Activated CD4-positive, alpha-beta T cell treated with anti-CD3 and anti-CD28 coated beads for 36 hours (primary cell): ENCODE data around the gene C1QTNF5. TPM values are rescaled to one million over a fixed set of nuclear protein-coding genes. Genes with fewer than 3 reads are reported as not detected.

ENCODE experiments used
- ATAC-seq: fragments of 200-7000 bp; cut with Tn5 transposase; one replicate; pipeline ENCODE4 v1.10.0; 2021; ENCODE audit warnings: mild to moderate bottlenecking, moderate library complexity
- CTCF ChIA-PET: fragments of 350-600 bp; sonication (Branson Sonifier 250); formaldehyde crosslinking; loops from one replicate; lab custom pipeline; 2021; ENCODE audit warnings: antibody characterized with exemption; lab: Charles Lee
- POLR2A ChIA-PET: fragments of 350-600 bp; sonication (Branson Sonifier 250); formaldehyde crosslinking; loops from one replicate; lab custom pipeline; 2021; ENCODE audit warnings: antibody characterized with exemption, inconsistent platforms; lab: Charles Lee
- DNase-seq: peaks from one replicate; pipeline ENCODE4 v3.0.0-alpha.2; 2020
- H3K27ac Mint-ChIP-seq: one replicate; pipeline ENCODE4 v1.8.0; 2021; ENCODE audit warnings: mixed read lengths
- H3K27me3 Mint-ChIP-seq: one replicate; pipeline ENCODE4 v1.8.0; 2021; ENCODE audit warnings: mixed read lengths
- H3K36me3 Mint-ChIP-seq: one replicate; pipeline ENCODE4 v1.8.0; 2021; ENCODE audit warnings: low read depth, mixed read lengths
- H3K4me1 Mint-ChIP-seq: one replicate; pipeline ENCODE4 v1.8.0; 2021; ENCODE audit warnings: mixed read lengths
- H3K4me3 Mint-ChIP-seq: one replicate; pipeline ENCODE4 v1.8.0; 2021; ENCODE audit warnings: mild to moderate bottlenecking, moderate library complexity, mixed read lengths
- H3K9me3 Mint-ChIP-seq: one replicate; pipeline ENCODE4 v1.8.0; 2021; ENCODE audit warnings: low read depth, mixed read lengths
- intact Hi-C, 2 experiments: fragments of 100-400 bp; cut with DNase I in 1 of 2; cut with micrococcal nuclease in 1 of 2; formaldehyde crosslinking; loops; one replicate each; pipeline versions ENCODE4 v1.14.2 to v1.15.1; 2022 to 2024; cut with DNase I, micrococcal nuclease
- total RNA-seq, 2 experiments: library from RNA; stranded (reverse); gene quantifications; one replicate each; pipeline ENCODE4 v1.2.3, GENCODE V29; 2021

C1QTNF5 gene
- total RNA-seq, 2 experiments from 2014 or later = not detected

- peak; percentile 49 for ATAC-seq
- Mint-ChIP-seq H3K27me3 (peaks cover 38% of the 10 kb centered on the region), H3K36me3 (no peaks in the 10 kb centered on the region), H3K4me3 (peak overlapping the region; percentile 37), H3K4me1 (peaks cover 26% of the 10 kb centered on the region), H3K27ac (no peak overlapping the region), H3K9me3 (no peaks in the 10 kb centered on the region)
- POLR2A ChIA-PET = no interaction called here
- DNase-seq = peak; percentile 74
- CTCF ChIA-PET = interaction anchor here (0.8 to 1.6 kb wide), 5 partner anchors 11 to 117 kb away, joined by 3 to 12 read pairs (median 7); no protein-coding TSS in a partner anchor
- intact Hi-C loops = no loop called here
Observed at GRCh38 chr11:119363851-119364590, 23.3 kb upstream of the C1QTNF5 start.

- Mint-ChIP-seq H3K4me1 (peaks cover 26% of the 10 kb centered on the region), H3K36me3 (no peaks in the 10 kb centered on the region), H3K27ac (no peak overlapping the region), H3K4me3 (no peak overlapping the region), H3K9me3 (no peaks in the 10 kb centered on the region), H3K27me3 (peaks cover 36% of the 10 kb centered on the region)
- intact Hi-C loops = no loop called here
- ChIA-PET CTCF (interaction anchor here (0.8 to 2.9 kb wide), 6 partner anchors 10 to 73 kb away, joined by 3 to 15 read pairs (median 6); no protein-coding TSS in a partner anchor), POLR2A (no interaction called here)
- DNase-seq = no peak
- ATAC-seq = no peak
Observed at GRCh38 chr11:119363081-119363850, 22.6 kb upstream of the C1QTNF5 start.

GRCh38 chr11:119362741-119363080 lies 22.0 kb upstream of the C1QTNF5 start:
- Mint-ChIP-seq H3K4me1 (peaks cover 26% of the 10 kb centered on the region), H3K36me3 (no peaks in the 10 kb centered on the region), H3K4me3 (no peak overlapping the region), H3K9me3 (no peaks in the 10 kb centered on the region), H3K27me3 (peaks cover 38% of the 10 kb centered on the region), H3K27ac (no peak overlapping the region)
- DNase-seq = no peak
- ChIA-PET POLR2A (no interaction called here), CTCF (interaction anchor here (0.7 to 2.9 kb wide), 10 partner anchors 8 to 74 kb away, joined by 3 to 15 read pairs (median 6); no protein-coding TSS in a partner anchor)
- no peak for ATAC-seq
- intact Hi-C loops = no loop called here

GRCh38 chr11:119361941-119362725 lies 21.4 kb upstream of the C1QTNF5 start:
- intact Hi-C loops = loop anchor here in 1 of 2 experiments (1.0 kb wide), 1 partner anchor 19 kb away; the partner anchor contains the start of gene USP2
- ChIA-PET POLR2A (interaction anchor here (0.5 to 0.6 kb wide), 2 partner anchors 28 to 112 kb away, joined by 3 read pairs; partner anchors contain the start of gene RNF26), CTCF (interaction anchor here (0.6 to 2.9 kb wide), 17 partner anchors 8 to 367 kb away, joined by 3 to 21 read pairs (median 4); partner anchors contain the start of genes CBL, NECTIN1 and USP2)
- Mint-ChIP-seq H3K4me3 (no peak overlapping the region), H3K36me3 (no peaks in the 10 kb centered on the region), H3K9me3 (no peaks in the 10 kb centered on the region), H3K27ac (no peak overlapping the region), H3K27me3 (peaks cover 40% of the 10 kb centered on the region), H3K4me1 (peaks cover 26% of the 10 kb centered on the region)
- ATAC-seq (no peak), DNase-seq (no peak)

- peak; percentile 87 for DNase-seq
- Mint-ChIP-seq H3K4me1 (peaks cover 29% of the 10 kb centered on the region), H3K4me3 (no peak overlapping the region), H3K9me3 (no peaks in the 10 kb centered on the region), H3K27ac (peak overlapping the region; percentile 13), H3K27me3 (peaks cover 35% of the 10 kb centered on the region), H3K36me3 (no peaks in the 10 kb centered on the region)
- ATAC-seq = peak; percentile 94
- ChIA-PET POLR2A (interaction anchor here (0.5 to 0.6 kb wide), 3 partner anchors 27 to 113 kb away, joined by 3 read pairs; partner anchors contain the start of gene RNF26), CTCF (interaction anchor here (1.0 to 2.9 kb wide), 11 partner anchors 9 to 121 kb away, joined by 3 to 21 read pairs (median 8); partner anchors contain the start of gene USP2)
- intact Hi-C loops = loop anchor here in 1 of 2 experiments (1.0 kb wide), 1 partner anchor 20 kb away; the partner anchor contains the start of gene USP2
Observed at GRCh38 chr11:119361056-119361787, 20.5 kb upstream of the C1QTNF5 start.

- peaks cover 32% of the 10 kb centered on the region for H3K4me1 Mint-ChIP-seq
- no peaks in the 10 kb centered on the region for H3K36me3 Mint-ChIP-seq
- ChIA-PET CTCF (interaction anchor here (0.5 to 4.8 kb wide), 5 partner anchors 10 to 183 kb away, joined by 3 to 153 read pairs (median 13); partner anchors contain the start of gene USP2), POLR2A (no interaction called here)
- H3K27me3 Mint-ChIP-seq = peaks cover 32% of the 10 kb centered on the region
- H3K9me3 Mint-ChIP-seq = no peaks in the 10 kb centered on the region
- ATAC-seq (no peak), DNase-seq (no peak)
- intact Hi-C loops = no loop called here
- H3K4me3 Mint-ChIP-seq = no peak overlapping the region
- peak overlapping the region; percentile 13 for H3K27ac Mint-ChIP-seq
Observed at GRCh38 chr11:119359365-119360214, 18.9 kb upstream of the C1QTNF5 start.

GRCh38 chr11:119357074-119357473 lies 16.4 kb upstream of the C1QTNF5 start:
- peaks cover 25% of the 10 kb centered on the region for H3K27me3 Mint-ChIP-seq

GRCh38 chr11:119356349-119357031 lies 15.8 kb upstream of the C1QTNF5 start:
- Mint-ChIP-seq H3K27me3 (peaks cover 29% of the 10 kb centered on the region), H3K36me3 (no peaks in the 10 kb centered on the region), H3K27ac (peak overlapping the region; percentile 70), H3K9me3 (no peaks in the 10 kb centered on the region), H3K4me1 (peaks cover 17% of the 10 kb centered on the region), H3K4me3 (peak overlapping the region; percentile 70)
- intact Hi-C loops = loop anchor here (1.0 kb wide), 4 partner anchors 18 to 118 kb away; partner anchors contain the start of genes RNF26 (in 1 of the 2) and USP2 (in 1 of the 2)
- POLR2A ChIA-PET = interaction anchor here (1.4 to 1.5 kb wide), 2 partner anchors 18 to 118 kb away, joined by 5 read pairs; no protein-coding TSS in a partner anchor
- DNase-seq (peak; percentile 89), ATAC-seq (peak; percentile 80)
- CTCF ChIA-PET = interaction anchor here (0.6 to 4.8 kb wide), 40 partner anchors 9 to 291 kb away, joined by 3 to 153 read pairs (median 4); partner anchors contain the start of genes C1QTNF5, HMBS and USP2

More at GRCh38 chr11:119357074-119357473, 16.4 kb upstream of the C1QTNF5 start:
- CTCF ChIA-PET = interaction anchor here (0.7 to 4.8 kb wide), 26 partner anchors 8 to 291 kb away, joined by 3 to 153 read pairs (median 6); partner anchors contain the start of gene USP2
- Mint-ChIP-seq H3K9me3 (no peaks in the 10 kb centered on the region), H3K36me3 (no peaks in the 10 kb centered on the region), H3K4me3 (peak overlapping the region; percentile 34), H3K4me1 (peaks cover 22% of the 10 kb centered on the region), H3K27ac (no peak overlapping the region)
- no peak for ATAC-seq
- intact Hi-C loops = no loop called here
- DNase-seq = no peak
- POLR2A ChIA-PET = interaction anchor here (1.4 to 1.5 kb wide), 2 partner anchors 19 to 118 kb away, joined by 5 read pairs; no protein-coding TSS in a partner anchor
